GM23338 (cell line): ENCODE measurements around the gene ALDH18A1.

ENCODE experiments used
- CTCF ChIP-seq, 2 experiments: fragments of 200-600 bp in 1 of 2; sonication (generic) in 1 of 2; conservative IDR thresholded peaks; 2 replicates each; pipeline versions ENCODE4 v1.5.1 to v1.6.1; 2016 to 2017; ENCODE audit warnings: antibody characterized with exemption in 2 of 2, low read depth in 2 of 2, mild to moderate bottlenecking in 2 of 2, moderate library complexity in 1 of 2
- EZH2 ChIP-seq: fragments of 200-600 bp; sonication (generic); IDR thresholded peaks from one replicate; pipeline ENCODE4 v1.8.0; 2017; ENCODE audit warnings: antibody characterized with exemption, mild to moderate bottlenecking, low read depth; ENCODE audit not compliant: unreplicated experiment
- EZH2phosphoT487 ChIP-seq: fragments of 200-600 bp; sonication (generic); IDR thresholded peaks from one replicate; pipeline ENCODE4 v1.8.1; 2018; ENCODE audit warnings: antibody characterized with exemption; ENCODE audit not compliant: unreplicated experiment
- JUNB ChIP-seq: IDR thresholded peaks from one replicate; pipeline ENCODE4 v1.6.1; 2016; ENCODE audit warnings: antibody characterized with exemption; ENCODE audit not compliant: unreplicated experiment
- POLR2AphosphoS5 ChIP-seq: IDR thresholded peaks from 2 replicates; pipeline ENCODE4 v1.6.1; 2016; ENCODE audit warnings: antibody characterized with exemption, low read depth
- REST ChIP-seq: IDR thresholded peaks from one replicate; pipeline ENCODE4 v1.6.1; 2018; ENCODE audit warnings: antibody characterized with exemption; ENCODE audit not compliant: unreplicated experiment

- TF ChIP-seq CTCF (conservative IDR thresholded peaks at IDR 0.05; ENCODE audit: low read depth in 2 of 2): no peak
- TF ChIP-seq POLR2AphosphoS5: no peak
- no peak for TF ChIP-seq JUNB
- no peak for TF ChIP-seq EZH2
- TF ChIP-seq EZH2phosphoT487: no peak
- no peak for TF ChIP-seq REST
Observed at GRCh38 chr10:95653895-95654294, 2.6 kb downstream of the ALDH18A1 start.
